GM12801 (cell line): ENCODE data around the gene NEU3.
A peak's percentile ranks its signal among the peaks of the same experiment; 100 is the strongest.

Experiments
- TF ChIP-seq, protein P1 (sequence below): IDR thresholded peaks from one replicate; pipeline ENCODE4 v1.5.1; 2011; ENCODE audit warnings: control low read depth; ENCODE audit not compliant: insufficient read length; ENCODE audit errors: extremely low read depth

NEU3 gene

DNA sequence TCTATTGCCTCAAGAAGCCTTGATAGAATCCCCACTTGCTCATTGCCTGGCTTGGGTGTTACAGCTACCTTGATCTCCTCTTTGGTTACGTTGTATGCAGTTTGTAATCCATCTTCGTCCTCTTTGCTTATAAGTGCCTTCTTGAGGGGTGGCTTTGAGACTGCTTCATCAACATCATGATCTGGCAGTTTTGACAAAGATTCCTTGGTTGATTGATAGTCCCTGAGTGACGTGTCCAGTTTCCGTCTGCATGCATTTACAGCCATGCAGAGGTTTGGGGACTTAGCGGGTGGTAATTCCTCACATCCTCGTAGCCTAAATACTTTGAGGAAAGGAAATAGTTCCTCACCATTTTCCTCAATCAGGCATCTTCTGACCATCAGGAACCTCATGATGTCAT lies 23.1 kb downstream of the NEU3 start:
- TF ChIP-seq, protein P1, sequence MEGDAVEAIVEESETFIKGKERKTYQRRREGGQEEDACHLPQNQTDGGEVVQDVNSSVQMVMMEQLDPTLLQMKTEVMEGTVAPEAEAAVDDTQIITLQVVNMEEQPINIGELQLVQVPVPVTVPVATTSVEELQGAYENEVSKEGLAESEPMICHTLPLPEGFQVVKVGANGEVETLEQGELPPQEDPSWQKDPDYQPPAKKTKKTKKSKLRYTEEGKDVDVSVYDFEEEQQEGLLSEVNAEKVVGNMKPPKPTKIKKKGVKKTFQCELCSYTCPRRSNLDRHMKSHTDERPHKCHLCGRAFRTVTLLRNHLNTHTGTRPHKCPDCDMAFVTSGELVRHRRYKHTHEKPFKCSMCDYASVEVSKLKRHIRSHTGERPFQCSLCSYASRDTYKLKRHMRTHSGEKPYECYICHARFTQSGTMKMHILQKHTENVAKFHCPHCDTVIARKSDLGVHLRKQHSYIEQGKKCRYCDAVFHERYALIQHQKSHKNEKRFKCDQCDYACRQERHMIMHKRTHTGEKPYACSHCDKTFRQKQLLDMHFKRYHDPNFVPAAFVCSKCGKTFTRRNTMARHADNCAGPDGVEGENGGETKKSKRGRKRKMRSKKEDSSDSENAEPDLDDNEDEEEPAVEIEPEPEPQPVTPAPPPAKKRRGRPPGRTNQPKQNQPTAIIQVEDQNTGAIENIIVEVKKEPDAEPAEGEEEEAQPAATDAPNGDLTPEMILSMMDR = no peak

DNA sequence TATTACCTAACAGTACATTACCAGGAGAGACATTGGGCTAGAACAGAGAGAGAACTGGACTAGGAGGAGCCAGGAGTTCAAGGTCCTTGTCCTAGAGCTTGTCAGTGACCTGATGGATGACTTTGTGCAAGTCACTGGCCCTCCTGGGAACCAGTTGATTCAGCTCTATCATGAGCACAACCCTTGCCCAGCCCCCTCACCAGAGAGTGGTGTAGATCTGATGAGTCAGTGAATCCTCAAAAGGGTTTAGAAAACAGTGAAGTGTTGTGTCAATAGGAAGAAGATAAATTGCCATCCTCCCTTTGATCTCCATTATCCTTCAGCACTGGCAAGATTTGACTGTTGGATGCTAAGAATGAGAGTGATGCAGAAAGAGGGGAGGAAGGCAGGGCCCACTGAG lies 24.3 kb downstream of the NEU3 start:
- TF ChIP-seq, protein P1 = no peak

DNA sequence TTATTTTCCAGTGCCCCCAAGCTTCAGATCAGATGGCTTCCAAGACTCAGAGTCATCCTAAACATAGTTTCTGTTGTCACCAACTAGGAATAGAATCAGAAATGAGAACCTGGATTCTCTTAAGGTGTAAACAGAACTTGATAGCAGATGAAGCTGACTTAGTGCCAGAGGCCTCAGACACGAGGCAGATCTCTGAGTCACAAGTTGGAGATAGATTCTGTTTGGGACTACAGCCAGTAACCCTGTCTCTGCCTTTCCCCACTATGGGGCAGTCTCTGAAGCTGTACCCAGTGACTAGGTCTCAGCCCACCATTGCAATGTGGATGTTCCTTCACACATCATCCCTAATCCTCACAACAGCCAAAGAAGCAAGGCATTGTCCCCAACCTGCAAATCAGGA lies 25.4 kb downstream of the NEU3 start:
- TF ChIP-seq, protein P1 = no peak

DNA sequence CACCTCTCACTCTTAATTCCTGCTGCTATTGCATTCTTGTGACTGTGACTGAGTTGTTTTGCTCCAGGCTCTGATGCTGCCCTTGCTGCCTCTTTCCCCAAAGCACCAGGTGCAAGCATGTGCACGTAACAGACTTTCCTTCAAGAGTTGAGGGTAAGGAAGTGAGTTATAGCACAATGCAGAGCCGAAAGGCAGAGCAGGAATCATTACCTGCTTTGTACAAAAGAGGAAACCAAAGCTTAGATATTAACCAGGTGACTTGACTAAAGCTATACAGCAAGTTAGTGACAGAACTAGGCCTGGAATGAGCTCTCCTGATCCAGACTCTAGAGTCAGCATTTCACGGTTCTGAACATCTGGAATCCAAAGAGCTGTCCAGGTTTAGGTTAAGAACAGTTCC lies 33.6 kb downstream of the NEU3 start:
- TF ChIP-seq, protein P1 = no peak

GRCh38 chr11:75022759-75023396 lies 34.1 kb downstream of the NEU3 start:
- TF ChIP-seq, protein P1 = peak; percentile 72

- TF ChIP-seq, protein P1 = no peak
Measured at GRCh38 chr11:75023446-75024067, 34.8 kb downstream of the NEU3 start.

DNA sequence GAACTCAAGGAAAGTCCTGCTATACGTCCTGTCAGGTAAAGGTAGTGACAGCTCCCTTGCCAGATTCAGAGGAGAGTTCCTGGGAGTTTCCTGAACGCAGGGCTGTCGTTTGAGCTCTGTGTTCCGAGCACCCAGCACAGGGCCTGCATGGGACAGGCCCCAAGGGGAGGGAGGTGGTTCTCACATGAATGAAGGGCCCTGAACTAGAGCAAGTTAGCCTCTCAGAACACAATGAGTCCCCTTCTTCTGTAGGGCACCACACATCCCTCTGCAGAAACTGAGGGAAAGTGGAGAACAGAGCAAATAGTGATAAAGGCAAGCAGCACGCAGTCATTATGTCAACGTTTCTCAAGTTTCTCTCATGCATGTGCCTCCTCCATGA lies 35.3 kb downstream of the NEU3 start:
- TF ChIP-seq, protein P1 = no peak

GRCh38 chr11:75024764-75025211 lies 36.1 kb downstream of the NEU3 start:
- TF ChIP-seq, protein P1 = no peak
